BE2C (cell line): Measurements from ENCODE around the gene ABTB2.

Experiments used
- DNase-seq: peaks from one replicate; pipeline ENCODE4 v3.0.0-alpha.2; 2020
- H3K27me3 ChIP-seq: fragments of 250-450 bp; sonication (Bioruptor Pico); 2 replicates; pipeline ENCODE4 v1.5.1; 2020; ENCODE audit warnings: mild to moderate bottlenecking
- H3K36me3 ChIP-seq: fragments of 250-450 bp; sonication (Bioruptor Pico); 2 replicates; pipeline ENCODE4 v1.5.1; 2020; ENCODE audit warnings: mild to moderate bottlenecking
- H3K4me1 ChIP-seq: fragments of 250-450 bp; sonication (Bioruptor Pico); 2 replicates; pipeline ENCODE4 v1.5.1; 2020
- H3K4me3 ChIP-seq: 2 replicates; pipeline ENCODE4 v1.5.1; 2011; ENCODE audit warnings: low read depth, low read length
- H3K9me3 ChIP-seq: fragments of 250-450 bp; sonication (Bioruptor Pico); 2 replicates; pipeline ENCODE4 v1.5.1; 2020
- TF ChIP-seq, protein P1 (sequence below): IDR thresholded peaks from 2 replicates; pipeline ENCODE4 v1.5.1; 2012; ENCODE audit warnings: mild to moderate bottlenecking, low read depth, low read length

Gene ABTB2

GRCh38 chr11:34218067-34218466 is 139.7 kb downstream of the ABTB2 start:
- H3K36me3 ChIP-seq, result no peaks in the 10 kb centered on the region
- H3K4me1 ChIP-seq, result no peaks in the 10 kb centered on the region
- TF ChIP-seq, protein P1, sequence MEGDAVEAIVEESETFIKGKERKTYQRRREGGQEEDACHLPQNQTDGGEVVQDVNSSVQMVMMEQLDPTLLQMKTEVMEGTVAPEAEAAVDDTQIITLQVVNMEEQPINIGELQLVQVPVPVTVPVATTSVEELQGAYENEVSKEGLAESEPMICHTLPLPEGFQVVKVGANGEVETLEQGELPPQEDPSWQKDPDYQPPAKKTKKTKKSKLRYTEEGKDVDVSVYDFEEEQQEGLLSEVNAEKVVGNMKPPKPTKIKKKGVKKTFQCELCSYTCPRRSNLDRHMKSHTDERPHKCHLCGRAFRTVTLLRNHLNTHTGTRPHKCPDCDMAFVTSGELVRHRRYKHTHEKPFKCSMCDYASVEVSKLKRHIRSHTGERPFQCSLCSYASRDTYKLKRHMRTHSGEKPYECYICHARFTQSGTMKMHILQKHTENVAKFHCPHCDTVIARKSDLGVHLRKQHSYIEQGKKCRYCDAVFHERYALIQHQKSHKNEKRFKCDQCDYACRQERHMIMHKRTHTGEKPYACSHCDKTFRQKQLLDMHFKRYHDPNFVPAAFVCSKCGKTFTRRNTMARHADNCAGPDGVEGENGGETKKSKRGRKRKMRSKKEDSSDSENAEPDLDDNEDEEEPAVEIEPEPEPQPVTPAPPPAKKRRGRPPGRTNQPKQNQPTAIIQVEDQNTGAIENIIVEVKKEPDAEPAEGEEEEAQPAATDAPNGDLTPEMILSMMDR, result no peak
- H3K9me3 ChIP-seq, result no peaks in the 10 kb centered on the region
- H3K27me3 ChIP-seq, result no peaks in the 10 kb centered on the region
- no peak for DNase-seq
- H3K4me3 ChIP-seq, result no peak overlapping the region

DNA sequence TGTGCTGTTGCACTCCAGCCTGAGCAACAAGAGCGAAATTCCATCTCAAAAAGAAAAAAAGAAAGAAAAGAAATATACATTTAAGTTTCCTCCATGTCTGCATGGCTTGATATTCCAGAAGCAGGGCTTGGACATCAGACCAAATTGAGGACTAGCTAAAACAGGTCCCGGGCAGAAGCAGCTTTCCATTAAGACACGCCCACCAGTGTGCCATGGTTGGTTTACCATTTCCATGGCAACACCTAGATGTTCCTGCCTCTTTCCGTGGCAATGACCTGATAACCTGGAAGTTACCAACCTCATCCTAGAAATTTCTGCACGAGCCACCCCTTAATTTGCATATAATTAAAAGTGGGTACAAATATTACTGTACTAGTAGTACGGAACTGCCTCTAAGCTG is 141.1 kb downstream of the ABTB2 start:
- H3K4me1 ChIP-seq, result no peaks in the 10 kb centered on the region
- no peak for DNase-seq
- no peaks in the 10 kb centered on the region for H3K36me3 ChIP-seq
- H3K4me3 ChIP-seq, result no peak overlapping the region
- no peaks in the 10 kb centered on the region for H3K9me3 ChIP-seq
- TF ChIP-seq, protein P1, result no peak
- no peaks in the 10 kb centered on the region for H3K27me3 ChIP-seq

DNA sequence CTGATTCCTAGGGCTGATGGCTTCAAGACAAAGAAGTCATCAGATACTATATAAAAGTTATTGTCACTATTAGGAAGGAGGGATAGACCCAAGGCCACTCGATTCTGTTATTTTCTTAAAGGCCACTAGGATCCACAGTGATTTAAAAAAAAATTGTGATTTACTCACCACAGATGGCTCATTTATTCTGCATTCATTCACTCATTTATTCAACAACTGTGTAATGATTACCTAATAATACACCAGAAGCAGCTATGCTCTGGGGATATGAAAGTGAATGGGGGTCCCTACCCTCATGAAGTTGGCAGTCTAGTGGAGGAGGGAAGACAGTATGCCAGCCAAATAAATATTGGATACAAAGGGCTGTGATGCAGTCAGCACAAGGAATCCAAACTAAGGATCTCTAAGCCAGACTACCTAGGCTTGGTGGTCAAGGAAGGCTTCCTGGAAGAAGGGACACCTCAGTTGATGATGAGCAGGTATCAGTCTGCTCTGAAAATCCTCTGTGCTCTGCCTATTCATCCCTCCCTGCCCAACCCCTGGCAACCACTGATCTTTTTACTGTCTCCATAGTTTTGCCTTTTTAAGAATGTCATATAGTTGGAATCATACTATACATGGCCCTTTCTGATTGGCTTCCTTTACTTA is 141.9 kb downstream of the ABTB2 start:
- H3K9me3 ChIP-seq, result no peaks in the 10 kb centered on the region
- TF ChIP-seq, protein P1, result no peak
- no peaks in the 10 kb centered on the region for H3K27me3 ChIP-seq
- DNase-seq, result no peak
- no peaks in the 10 kb centered on the region for H3K4me1 ChIP-seq
- H3K36me3 ChIP-seq, result no peaks in the 10 kb centered on the region
- H3K4me3 ChIP-seq, result no peak overlapping the region

DNA sequence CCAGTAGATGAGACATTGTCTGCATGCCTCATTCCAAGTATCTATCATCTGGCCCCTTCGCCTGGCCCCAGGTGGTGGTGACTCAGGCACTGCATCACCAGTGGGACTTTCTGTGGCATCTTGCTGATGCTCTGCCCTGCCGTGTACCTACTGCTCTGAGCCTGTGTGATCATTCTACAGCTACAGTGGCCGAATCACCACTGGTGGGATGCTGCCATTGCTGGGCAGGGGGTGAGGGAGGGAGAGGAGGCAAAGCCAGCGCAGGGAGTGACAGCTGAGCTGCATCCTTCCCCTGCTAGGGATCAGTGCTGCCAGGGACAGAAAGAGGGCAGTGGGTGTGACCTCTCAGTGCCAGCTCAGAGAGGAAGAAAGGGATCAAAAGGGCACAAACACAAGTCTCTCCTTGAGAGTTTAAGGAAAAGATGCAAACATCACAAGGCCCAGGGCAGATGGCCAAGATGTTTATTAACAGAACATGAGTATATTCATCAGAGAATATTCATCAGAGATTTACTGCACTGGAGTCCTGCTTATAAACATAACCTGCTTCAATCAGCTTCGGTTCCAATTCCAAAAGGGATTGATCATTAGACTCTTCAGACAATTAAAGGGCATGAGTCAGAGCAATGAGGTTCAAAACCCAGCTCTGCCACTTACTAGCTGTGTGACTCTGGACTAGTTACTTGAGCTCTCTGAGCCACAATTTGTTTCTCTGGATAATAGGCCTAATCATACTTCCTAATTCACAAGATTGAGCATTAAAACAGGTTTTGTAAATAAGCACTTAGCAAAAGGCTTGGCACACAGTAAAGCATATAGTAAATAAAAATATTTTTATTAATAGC is 142.6 kb downstream of the ABTB2 start:
- Histone ChIP-seq H3K4me3 (no peak overlapping the region), H3K36me3 (no peaks in the 10 kb centered on the region), H3K9me3 (no peaks in the 10 kb centered on the region), H3K4me1 (no peaks in the 10 kb centered on the region), H3K27me3 (no peaks in the 10 kb centered on the region)
- no peak for DNase-seq
- TF ChIP-seq, protein P1, result no peak

- no peak for DNase-seq
- H3K27me3 ChIP-seq, result no peaks in the 10 kb centered on the region
- H3K4me3 ChIP-seq, result no peak overlapping the region
- no peaks in the 10 kb centered on the region for H3K36me3 ChIP-seq
- H3K9me3 ChIP-seq, result no peaks in the 10 kb centered on the region
- H3K4me1 ChIP-seq, result no peaks in the 10 kb centered on the region
- TF ChIP-seq, protein P1, result no peak
These were observed 144.4 kb downstream of the ABTB2 start for GRCh38 chr11:34213366-34213765.

GRCh38 chr11:34212566-34212965 is 145.2 kb downstream of the ABTB2 start:
- no peak overlapping the region for H3K4me3 ChIP-seq
- H3K9me3 ChIP-seq, result no peaks in the 10 kb centered on the region
- TF ChIP-seq, protein P1, result no peak
- no peaks in the 10 kb centered on the region for H3K4me1 ChIP-seq
- DNase-seq, result no peak
- no peaks in the 10 kb centered on the region for H3K36me3 ChIP-seq
- H3K27me3 ChIP-seq, result no peaks in the 10 kb centered on the region
